ENCODE results near the gene NMRK1.

Gene NMRK1

DNA sequence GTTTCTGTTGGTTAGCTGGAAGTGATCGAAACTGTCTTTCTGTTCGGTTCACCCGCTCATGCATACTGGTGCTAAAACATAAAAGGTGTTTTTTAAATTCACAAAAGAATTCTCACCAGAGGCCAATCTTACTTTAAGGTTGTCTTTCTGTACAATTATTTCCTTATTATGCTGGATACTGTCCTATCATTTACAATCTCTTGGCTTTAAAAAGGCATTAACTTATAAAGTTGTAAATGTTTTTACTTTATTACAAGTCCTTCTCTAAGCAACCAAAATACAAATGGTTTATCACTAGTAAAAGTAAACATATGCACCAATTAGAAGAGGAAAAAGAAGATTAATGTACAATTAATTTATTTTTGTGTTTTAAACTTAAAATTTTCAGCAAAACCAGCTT lies 70.6 kb downstream of the NMRK1 start:
- H3K27me3 ChIP-seq (ENCODE audit: insufficient read depth, low read length): no peaks in the 10 kb centered on the region
- no peaks in the 10 kb centered on the region for H3K4me1 ChIP-seq (ENCODE audit: insufficient read depth, low read length)
- no peak overlapping the region for H3K4me3 ChIP-seq (ENCODE audit: low read length)
- no peak overlapping the region for H3K9ac ChIP-seq (ENCODE audit: low read depth, low read length)
- peaks cover 17% of the 10 kb centered on the region; the same call in 1 of the 2 replicates for H3K36me3 ChIP-seq (ENCODE audit: insufficient read depth, low read depth, low read length)
- H3K9me3 ChIP-seq (ENCODE audit: insufficient read depth, low read depth, low read length): no peaks in the 10 kb centered on the region
- H3K27ac ChIP-seq (ENCODE audit: low read length): no peak overlapping the region

DNA sequence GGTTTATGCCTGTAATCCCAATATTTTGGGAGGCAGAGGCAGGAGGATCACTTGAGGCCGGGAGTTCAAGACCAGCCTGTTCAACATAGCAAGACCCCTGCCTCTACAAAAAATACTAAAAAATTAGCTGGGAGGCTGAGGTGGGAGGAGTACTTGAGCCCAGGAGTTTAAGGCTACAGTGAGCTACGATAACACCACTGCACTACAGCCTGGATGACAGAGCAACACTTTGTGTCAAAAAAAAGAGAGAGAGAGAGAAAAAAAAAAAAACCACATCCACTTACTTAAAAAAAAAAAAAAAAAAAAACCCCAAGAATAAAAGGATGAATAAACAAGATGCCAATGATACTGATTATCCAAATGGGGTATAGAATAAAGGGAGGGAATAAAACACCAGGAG lies 74.2 kb downstream of the NMRK1 start:
- peaks cover 30% of the 10 kb centered on the region; the same call in 1 of the 2 replicates for H3K36me3 ChIP-seq (ENCODE audit: insufficient read depth, low read depth, low read length)
- no peaks in the 10 kb centered on the region for H3K4me1 ChIP-seq (ENCODE audit: insufficient read depth, low read length)
- H3K4me3 ChIP-seq (ENCODE audit: low read length): no peak overlapping the region
- H3K27me3 ChIP-seq (ENCODE audit: insufficient read depth, low read length): no peaks in the 10 kb centered on the region
- H3K9me3 ChIP-seq (ENCODE audit: insufficient read depth, low read depth, low read length): no peaks in the 10 kb centered on the region
- no peak overlapping the region for H3K9ac ChIP-seq (ENCODE audit: low read depth, low read length)
- H3K27ac ChIP-seq (ENCODE audit: low read length): no peak overlapping the region
